22Rv1 (cell line): ENCODE data around the gene C14orf180.

Experiments
- H3K27ac ChIP-seq: fragments of 450-650 bp; 2 replicates; pipeline ENCODE4 v1.5.1; 2017
- CTCF ChIP-seq: fragments of 450-650 bp; IDR thresholded peaks from 2 replicates; pipeline ENCODE4 v1.5.1; 2017; ENCODE audit warnings: mild to moderate bottlenecking
- ZFX ChIP-seq: fragments of 450-650 bp; IDR thresholded peaks from 2 replicates; pipeline ENCODE4 v1.6.1; 2017; ENCODE audit warnings: antibody characterized with exemption, borderline replicate concordance

The C14orf180 gene

GRCh38 chr14:104582662-104583061, 3.1 kb downstream of the C14orf180 start:
- no peak for TF ChIP-seq ZFX
- no peak for TF ChIP-seq CTCF
- no peak overlapping the region for H3K27ac ChIP-seq

- H3K27ac ChIP-seq: no peak overlapping the region
- TF ChIP-seq ZFX (no peak), CTCF (no peak)
Measured at GRCh38 chr14:104583424-104584306, 4.1 kb downstream of the C14orf180 start.

- no peak for TF ChIP-seq CTCF
- TF ChIP-seq ZFX: no peak
- no peak overlapping the region for H3K27ac ChIP-seq
Measured at GRCh38 chr14:104584557-104584956, 5.0 kb downstream of the C14orf180 start.

GRCh38 chr14:104585966-104586697, 6.6 kb downstream of the C14orf180 start:
- no peak overlapping the region for H3K27ac ChIP-seq

GRCh38 chr14:104586832-104587620, 7.5 kb downstream of the C14orf180 start:
- H3K27ac ChIP-seq: no peak overlapping the region
- no peak for TF ChIP-seq CTCF
- TF ChIP-seq ZFX: no peak

More at GRCh38 chr14:104585966-104586697, 6.6 kb downstream of the C14orf180 start:
- TF ChIP-seq CTCF (no peak), ZFX (no peak)

- H3K27ac ChIP-seq: no peak overlapping the region
- TF ChIP-seq CTCF (no peak), ZFX (no peak)
Measured at GRCh38 chr14:104587641-104588040, 8.1 kb downstream of the C14orf180 start.
